NCI-H1048 (cell line): ENCODE data around the gene WFDC9.
"Not testable (repeated sequence)": the region's sequence is repeated elsewhere in the genome, so short reads cannot be mapped to it uniquely, and the experiment has no call there.

Experiments used
- DNase-seq: peaks from one replicate; lab custom pipeline; 2025; lab: John Stamatoyannopoulos, UW

WFDC9 gene

GRCh38 chr20:45631184-45631583 is at the start of gene WFDC9:
WFDC9 (minus strand) TSS chr20:45631284; CDS start chr20:45610181, 21,103 bp downstream.
- no peak for DNase-seq

GRCh38 chr20:45679650-45680049 is 48.6 kb upstream of the WFDC9 start:
- no peak for DNase-seq

DNA sequence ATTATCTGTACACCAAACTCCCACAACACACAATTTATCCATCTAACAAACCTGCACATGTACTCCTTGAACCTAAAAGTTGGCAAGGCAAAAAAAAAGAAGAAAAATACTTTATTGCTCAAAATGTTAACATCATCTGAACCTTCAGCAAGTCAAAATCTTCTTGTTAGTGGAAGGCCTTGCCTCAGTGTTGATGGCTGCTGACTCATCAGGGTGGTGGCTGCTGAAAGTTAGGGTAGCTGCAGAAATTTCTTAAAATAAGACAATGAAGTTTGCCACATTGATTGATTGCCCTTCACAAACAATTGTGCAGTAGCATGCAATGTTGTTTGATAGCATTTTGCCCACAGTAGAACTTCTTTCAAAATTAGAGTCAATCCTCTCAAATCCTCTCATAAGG is 41.7 kb upstream of the WFDC9 start:
- DNase-seq: no peak

DNA sequence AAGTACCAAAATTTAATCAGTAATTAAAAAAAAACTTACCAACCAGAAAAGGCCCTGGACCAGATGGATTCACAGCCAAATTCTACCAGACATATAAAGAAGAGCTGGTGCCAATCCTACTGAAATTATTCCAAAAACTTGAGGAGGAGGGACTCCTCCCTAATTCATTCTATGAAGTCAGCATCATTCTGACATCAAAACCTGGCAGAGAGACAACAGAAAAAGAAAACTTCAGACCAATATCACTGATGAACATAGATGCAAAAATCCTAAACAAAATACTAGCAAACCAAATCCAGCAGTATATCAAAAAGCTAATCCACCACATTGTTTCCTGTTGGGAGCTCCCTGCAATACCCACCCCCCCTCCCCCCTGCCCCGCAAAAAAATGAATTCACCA is 39.1 kb upstream of the WFDC9 start, which contains the start of gene WFDC11:
Gene WFDC11, minus strand, starts transcription at position 101 of the 400 bp plus-strand sequence. CDS start 19,639 bp downstream, outside the sequence.
- DNase-seq: no peak

DNA sequence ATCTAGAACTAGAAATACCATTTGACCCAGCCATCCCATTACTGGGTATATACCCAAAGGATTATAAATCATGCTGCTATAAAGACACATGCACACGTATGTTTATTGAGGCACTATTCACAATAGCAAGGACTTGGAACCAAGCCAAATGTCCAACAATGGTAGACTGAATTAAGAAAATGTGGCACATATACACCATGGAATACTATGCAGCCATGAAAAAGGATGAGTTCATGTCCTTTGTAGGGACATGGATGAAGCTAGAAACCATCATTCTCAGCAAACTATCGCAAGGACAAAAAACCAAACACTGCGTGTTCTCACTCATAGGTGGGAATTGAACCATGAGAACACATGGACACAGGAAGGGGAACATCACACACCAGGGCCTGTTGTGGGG is 26.0 kb upstream of the WFDC9 start:
- not testable (repeated sequence) for DNase-seq

GRCh38 chr20:45651726-45652125 is 20.6 kb upstream of the WFDC9 start:
- not testable (repeated sequence) for DNase-seq

DNA sequence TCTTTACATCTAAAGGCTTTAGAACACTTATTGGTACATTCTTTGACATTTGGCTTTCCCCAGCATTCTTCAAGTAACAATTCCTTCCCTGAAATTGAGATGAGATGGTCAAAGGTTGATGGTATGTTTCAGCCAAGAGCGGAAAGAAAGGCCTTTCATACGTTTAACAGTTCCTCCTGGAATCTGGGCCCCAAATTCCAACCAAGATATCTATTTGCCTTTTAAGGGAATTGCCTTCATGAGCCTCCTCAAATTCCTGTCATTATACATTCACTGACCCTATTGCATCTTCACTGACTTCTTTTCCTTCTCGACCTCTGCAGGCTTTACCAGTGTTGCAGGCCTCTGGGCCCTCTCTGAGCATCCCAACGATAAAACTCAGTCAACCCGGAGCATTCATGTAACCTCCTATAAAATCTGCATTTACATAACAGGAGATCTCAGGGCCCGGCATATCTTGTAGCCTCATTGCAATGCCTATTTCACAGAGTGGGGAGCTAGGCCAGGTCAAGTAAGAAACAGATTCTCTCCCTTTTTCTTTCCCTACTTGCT is 18.3 kb upstream of the WFDC9 start:
- DNase-seq: no peak

DNA sequence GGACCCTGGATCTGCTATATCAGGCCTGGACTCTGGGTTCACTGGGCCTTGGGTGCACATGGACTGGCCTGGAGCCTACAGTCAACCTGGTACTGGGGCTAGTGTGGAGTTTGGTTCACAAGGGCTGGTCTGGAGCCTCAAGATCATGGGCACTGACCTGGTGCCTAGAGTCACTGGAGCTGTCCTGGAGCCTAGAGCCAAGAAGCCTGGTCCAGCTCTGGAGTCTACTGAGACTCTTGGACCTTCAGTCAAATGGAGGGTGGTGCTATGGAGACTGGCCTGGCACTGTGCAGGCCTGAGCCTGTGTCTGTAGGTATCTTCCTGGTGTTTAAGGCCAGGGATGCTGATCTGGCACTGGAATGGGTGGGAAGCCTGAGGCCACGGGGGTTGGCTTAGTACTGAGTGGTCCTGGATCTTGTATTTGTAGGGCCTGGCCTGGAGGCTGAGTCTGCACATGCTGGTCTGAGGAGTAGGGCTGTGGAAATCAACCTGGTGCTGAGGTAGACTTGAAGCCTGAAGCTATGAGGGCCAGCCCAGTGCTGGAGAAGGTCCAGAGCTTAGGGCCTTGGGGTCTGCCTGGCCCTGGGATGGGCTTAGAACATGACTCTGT is 16.5 kb upstream of the WFDC9 start:
- DNase-seq: no peak

DNA sequence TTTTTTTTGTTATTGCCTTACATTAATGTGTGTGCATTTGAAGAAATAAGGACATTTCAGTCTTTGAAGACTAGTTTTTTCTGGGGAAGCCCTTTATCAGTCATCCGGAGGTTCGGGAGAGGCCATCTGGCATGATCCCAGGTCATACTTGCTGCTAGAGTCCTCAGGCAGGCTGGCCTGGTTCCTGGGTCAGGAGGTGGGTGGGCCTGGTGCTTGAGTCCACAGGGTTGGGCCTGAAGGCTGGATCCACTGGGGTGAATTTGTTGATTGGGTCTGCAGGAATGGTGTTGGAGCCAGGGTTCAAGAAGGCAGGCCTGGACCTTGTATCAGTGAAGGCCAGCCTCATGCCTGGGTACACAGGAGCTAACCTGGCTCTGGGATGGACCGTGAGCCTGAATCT is 15.8 kb upstream of the WFDC9 start:
- no peak for DNase-seq

- not testable (repeated sequence) for DNase-seq
Observed at GRCh38 chr20:45645869-45646268, 14.8 kb upstream of the WFDC9 start.

DNA sequence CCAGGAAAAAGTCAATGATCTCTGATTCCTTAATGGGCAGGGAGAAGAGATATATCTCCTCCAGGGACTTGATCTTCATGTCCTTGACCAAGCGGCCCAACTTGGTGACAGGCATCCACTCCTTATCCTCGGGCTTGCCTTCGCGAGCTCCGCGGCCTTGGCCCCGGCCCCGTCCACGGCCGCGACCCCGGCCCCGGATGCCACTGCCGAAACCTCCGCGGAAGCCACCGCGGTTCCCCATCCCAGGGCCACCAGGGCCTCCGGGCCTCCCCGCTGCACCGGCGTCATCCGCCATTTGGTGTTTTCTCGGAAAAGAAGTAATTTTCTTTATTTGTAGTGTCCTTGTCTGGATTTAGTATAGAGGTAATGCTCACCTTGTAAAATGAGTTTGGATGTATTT is 10.0 kb upstream of the WFDC9 start:
- not testable (repeated sequence) for DNase-seq

GRCh38 chr20:45639687-45640086 is 8.6 kb upstream of the WFDC9 start:
- no peak for DNase-seq

DNA sequence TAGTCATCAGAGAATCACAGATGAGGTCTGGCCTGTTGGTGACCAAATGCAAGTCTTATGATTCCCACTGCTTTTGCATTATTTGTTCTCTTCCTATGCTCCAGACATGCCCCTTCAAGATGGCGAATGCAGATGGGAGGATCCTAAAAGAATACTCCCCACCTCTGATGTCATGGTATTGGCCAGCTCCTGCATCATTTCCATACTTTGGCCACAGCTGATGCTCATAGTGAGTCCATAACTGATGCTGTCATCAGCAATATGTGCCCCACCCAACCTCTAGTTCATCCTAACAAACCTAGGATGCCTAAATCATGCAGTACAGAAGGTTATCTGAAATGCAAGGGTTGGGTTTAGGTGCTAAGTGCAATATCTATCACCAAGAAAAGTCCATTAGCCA is 5.4 kb upstream of the WFDC9 start:
- no peak for DNase-seq

GRCh38 chr20:45630371-45630770 is 713 bp downstream of the WFDC9 start:
- DNase-seq: no peak

- DNase-seq: no peak
Observed at GRCh38 chr20:45629496-45630100, 1.5 kb downstream of the WFDC9 start, which contains the start of gene WFDC10A. WFDC10A (plus strand) TSS chr20:45629739; CDS start chr20:45629814, 75 bp downstream.

GRCh38 chr20:45626540-45626939 is 4.5 kb downstream of the WFDC9 start:
- DNase-seq: no peak

DNA sequence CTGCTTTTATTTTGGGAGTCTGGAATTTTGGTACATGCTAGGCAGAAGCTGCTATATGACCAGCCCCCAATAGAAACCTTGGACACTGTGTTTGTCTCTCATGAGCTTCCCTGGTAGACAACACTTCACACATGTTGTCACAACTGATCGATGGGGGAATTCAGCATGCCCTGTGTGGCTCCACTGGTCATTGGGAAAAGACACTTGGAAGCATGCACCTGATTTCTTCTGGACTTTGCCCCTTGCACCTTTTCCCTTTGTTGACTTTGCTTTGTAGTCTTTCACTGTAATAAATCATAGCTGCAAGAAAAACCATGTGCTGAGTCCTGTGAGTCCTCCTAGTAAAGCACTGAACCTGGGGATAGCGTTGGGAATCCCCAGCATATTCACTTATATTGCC is 9.5 kb downstream of the WFDC9 start:
- no peak for DNase-seq

DNA sequence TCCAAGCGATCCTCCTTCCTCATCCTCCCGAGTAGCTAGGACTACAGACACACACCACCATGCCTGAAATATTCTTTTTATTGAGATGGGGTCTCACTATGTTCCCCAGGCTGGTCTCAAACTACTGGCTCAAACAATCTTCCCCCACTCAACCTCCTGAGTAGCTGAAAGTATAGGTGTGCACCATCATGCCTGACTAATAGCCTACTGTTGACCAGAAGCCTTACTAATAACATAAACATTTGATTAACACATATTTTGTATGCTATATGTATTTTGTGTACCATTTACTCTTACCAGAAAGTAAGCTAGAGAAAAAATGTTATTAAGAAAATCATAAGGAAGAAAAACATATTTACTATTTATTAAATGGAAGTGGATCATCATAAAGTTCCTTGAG is 13.5 kb downstream of the WFDC9 start:
- no peak for DNase-seq

DNA sequence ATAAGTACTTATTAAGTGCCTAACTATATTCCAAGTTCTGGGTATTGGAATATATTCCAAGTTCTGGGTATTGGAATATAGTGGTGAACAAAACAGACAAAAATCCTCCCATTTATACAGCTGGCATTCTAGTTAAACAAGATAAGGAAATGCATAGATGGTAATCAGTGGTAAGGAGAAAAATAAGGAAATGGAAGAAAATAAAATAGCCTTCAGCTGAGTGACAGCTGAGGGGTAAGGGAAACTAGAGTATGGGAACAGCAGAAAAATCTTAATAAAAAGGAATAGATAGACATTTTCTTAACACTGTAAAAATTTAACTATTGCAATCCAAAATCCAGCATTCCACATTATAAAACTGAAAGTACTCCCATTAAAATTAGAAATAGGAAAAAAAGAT is 18.8 kb downstream of the WFDC9 start:
- no peak for DNase-seq

DNA sequence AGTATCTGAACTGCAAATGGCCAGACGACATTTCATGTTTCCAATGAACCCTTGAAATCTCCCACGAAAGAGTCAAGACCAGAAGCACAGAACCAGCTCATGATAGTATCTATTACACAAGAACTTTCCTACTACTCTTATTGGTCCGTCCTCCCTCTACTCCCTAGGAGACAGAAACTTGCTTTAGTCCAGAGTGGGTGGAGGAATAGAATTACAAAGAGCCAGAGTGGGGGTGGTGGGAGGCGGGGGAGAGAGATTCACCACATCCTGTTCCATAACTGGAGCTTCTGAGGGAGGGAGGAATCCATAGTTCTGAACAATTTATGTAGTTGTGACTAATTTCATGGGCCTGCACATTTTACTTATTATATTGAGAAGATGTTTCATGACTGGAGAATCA is 20.0 kb downstream of the WFDC9 start:
- no peak for DNase-seq

GRCh38 chr20:45607810-45608209 is 23.3 kb downstream of the WFDC9 start:
- DNase-seq: no peak

DNA sequence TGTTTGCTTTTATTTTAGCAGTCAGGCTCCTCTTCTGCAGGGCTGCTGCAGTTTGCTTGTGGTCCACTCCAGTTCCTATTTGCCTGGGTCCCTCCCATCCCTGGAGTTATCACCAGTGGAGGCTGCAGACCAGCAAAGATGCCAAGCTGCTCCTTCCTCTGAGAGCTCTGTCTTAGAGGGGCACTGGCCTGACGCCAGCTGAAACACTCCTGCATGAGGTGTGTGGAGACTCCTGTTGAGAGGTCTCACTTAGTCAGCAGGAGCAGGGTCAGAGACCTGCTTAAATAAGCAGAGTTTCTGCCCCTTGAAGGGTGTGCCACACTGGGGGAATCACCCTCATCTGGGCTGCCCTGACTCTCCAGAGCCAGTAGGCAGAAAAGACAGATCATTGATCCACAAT is 35.8 kb downstream of the WFDC9 start:
- no peak for DNase-seq

DNA sequence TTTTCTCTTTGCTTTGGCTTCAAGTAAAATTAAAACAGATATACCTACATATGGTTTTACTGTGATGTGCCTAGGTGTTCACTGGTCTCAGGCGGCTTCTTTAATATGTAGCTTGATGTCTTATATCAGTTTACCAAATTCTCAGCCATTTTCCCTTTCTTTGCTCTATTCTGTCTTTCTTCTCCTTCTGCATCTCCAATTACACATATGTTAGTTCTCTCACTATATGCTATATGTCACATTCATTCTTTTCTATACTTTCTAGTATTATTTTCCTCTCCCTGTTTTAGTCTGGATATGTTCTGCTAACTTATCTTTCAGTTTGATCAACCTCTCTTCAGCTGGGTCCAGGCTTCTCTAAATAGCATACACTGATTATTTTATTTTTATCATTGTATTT is 37.6 kb downstream of the WFDC9 start:
- no peak for DNase-seq
